HEK293 (cell line): ENCODE measurements around the gene ARFGEF2.

Source experiments
- CTCF ChIA-PET: fragments of 350-600 bp; formaldehyde crosslinking; extraction: SDS; loops from one replicate; lab custom pipeline; 2021; ENCODE audit warnings: antibody characterized with exemption; lab: Yijun Ruan, JAX
- POLR2A ChIA-PET: fragments of 300-600 bp; formaldehyde crosslinking; extraction: SDS; loops from one replicate; lab custom pipeline; 2020; ENCODE audit warnings: antibody characterized with exemption, inconsistent platforms; lab: Yijun Ruan, JAX
- H3K27ac ChIP-seq: fragments of 200-500 bp; sonication (Bioruptor generic); 2 replicates; pipeline ENCODE4 v1.5.1; 2014; ENCODE audit warnings: low read depth, low read length, control low read depth, inconsistent platforms; ENCODE audit errors: extremely low read depth
- H3K36me3 ChIP-seq, 2 experiments: fragments of 200-500 bp in 1 of 2; sonication (Bioruptor generic) in 1 of 2; 1 replicate in 1 of 2; 2 replicates in 1 of 2; pipeline ENCODE4 v1.5.1; 2014 to 2017; ENCODE audit warnings: inconsistent platforms in 2 of 2, low read length in 2 of 2; ENCODE audit not compliant: control insufficient read depth in 2 of 2, insufficient read depth in 1 of 2
- H3K4me1 ChIP-seq: fragments of 200-500 bp; sonication (Bioruptor generic); 2 replicates; pipeline ENCODE4 v1.5.1; 2014; ENCODE audit warnings: mild to moderate bottlenecking, low read length, inconsistent platforms; ENCODE audit not compliant: control insufficient read depth, insufficient read depth
- H3K4me3 ChIP-seq: 2 replicates; pipeline ENCODE4 v1.5.1; 2011; ENCODE audit warnings: low read depth, mild to moderate bottlenecking, control low read depth, low read length, moderate library complexity
- H3K9me3 ChIP-seq: fragments of 200-500 bp; sonication (Bioruptor generic); 2 replicates; pipeline ENCODE4 v1.5.1; 2014; ENCODE audit warnings: low read depth, low read length, inconsistent platforms; ENCODE audit not compliant: control insufficient read depth, insufficient read depth
- ATF2 ChIP-seq: fragments of 450-650 bp; formaldehyde crosslinking; IDR thresholded peaks from 2 replicates; pipeline ENCODE4 v1.5.1; 2016; ENCODE audit warnings: missing biosample characterization, missing genetic modification characterization, low read depth
- OSR2 ChIP-seq: fragments of 450-650 bp; formaldehyde crosslinking; IDR thresholded peaks from 2 replicates; pipeline ENCODE4 v1.5.1; 2016; ENCODE audit warnings: missing biosample characterization, missing genetic modification characterization
- SCRT1 ChIP-seq: fragments of 450-650 bp; formaldehyde crosslinking; IDR thresholded peaks from 2 replicates; pipeline ENCODE4 v1.5.1; 2016; ENCODE audit warnings: missing biosample characterization, missing genetic modification characterization, borderline replicate concordance
- YY2 ChIP-seq: fragments of 450-650 bp; formaldehyde crosslinking; IDR thresholded peaks from 2 replicates; pipeline ENCODE4 v1.5.1; 2016; ENCODE audit warnings: missing biosample characterization, missing genetic modification characterization
- ZNF239 ChIP-seq: fragments of 450-650 bp; formaldehyde crosslinking; IDR thresholded peaks from 2 replicates; pipeline ENCODE4 v1.5.1; 2016; ENCODE audit warnings: missing biosample characterization, missing genetic modification characterization
- ZNF266 ChIP-seq: fragments of 450-650 bp; formaldehyde crosslinking; IDR thresholded peaks from 2 replicates; pipeline ENCODE4 v1.5.1; 2016; ENCODE audit warnings: missing biosample characterization, missing genetic modification characterization, low read depth
- ZNF521 ChIP-seq: fragments of 450-650 bp; formaldehyde crosslinking; IDR thresholded peaks from 2 replicates; pipeline ENCODE4 v1.5.1; 2017; ENCODE audit warnings: missing biosample characterization, mild to moderate bottlenecking, missing genetic modification characterization
- ZNF560 ChIP-seq: fragments of 450-650 bp; formaldehyde crosslinking; IDR thresholded peaks from 2 replicates; pipeline ENCODE4 v1.5.1; 2017; ENCODE audit warnings: missing biosample characterization, missing genetic modification characterization, borderline replicate concordance
- ZNF571 ChIP-seq: fragments of 450-650 bp; formaldehyde crosslinking; IDR thresholded peaks from 2 replicates; pipeline ENCODE4 v1.5.0; 2017; ENCODE audit warnings: missing biosample characterization, missing genetic modification characterization
- ZNF660 ChIP-seq: fragments of 450-650 bp; IDR thresholded peaks from 2 replicates; pipeline ENCODE4 v1.5.1; 2018; ENCODE audit warnings: missing biosample characterization, mild to moderate bottlenecking, missing genetic modification characterization
- ZNF701 ChIP-seq: fragments of 450-650 bp; formaldehyde crosslinking; IDR thresholded peaks from 2 replicates; pipeline ENCODE4 v1.5.1; 2016; ENCODE audit warnings: missing biosample characterization, missing genetic modification characterization
- TF ChIP-seq, protein P1 (sequence below): fragments of 450-650 bp; formaldehyde crosslinking; IDR thresholded peaks from 2 replicates; pipeline ENCODE4 v1.5.1; 2016; ENCODE audit warnings: missing biosample characterization, missing genetic modification characterization
- TF ChIP-seq, protein P2 (sequence below): fragments of 450-650 bp; formaldehyde crosslinking; IDR thresholded peaks from 2 replicates; pipeline ENCODE4; 2016; ENCODE audit warnings: missing biosample characterization, missing genetic modification characterization
- TF ChIP-seq, protein P3 (sequence below): fragments of 450-650 bp; formaldehyde crosslinking; IDR thresholded peaks from 2 replicates; pipeline ENCODE4 v1.5.1; 2017; ENCODE audit warnings: missing biosample characterization, missing genetic modification characterization
- TF ChIP-seq, protein P4 (sequence below): fragments of 450-650 bp; formaldehyde crosslinking; IDR thresholded peaks from 2 replicates; pipeline ENCODE4 v1.5.1; 2016; ENCODE audit warnings: missing biosample characterization, missing genetic modification characterization

Gene ARFGEF2

DNA sequence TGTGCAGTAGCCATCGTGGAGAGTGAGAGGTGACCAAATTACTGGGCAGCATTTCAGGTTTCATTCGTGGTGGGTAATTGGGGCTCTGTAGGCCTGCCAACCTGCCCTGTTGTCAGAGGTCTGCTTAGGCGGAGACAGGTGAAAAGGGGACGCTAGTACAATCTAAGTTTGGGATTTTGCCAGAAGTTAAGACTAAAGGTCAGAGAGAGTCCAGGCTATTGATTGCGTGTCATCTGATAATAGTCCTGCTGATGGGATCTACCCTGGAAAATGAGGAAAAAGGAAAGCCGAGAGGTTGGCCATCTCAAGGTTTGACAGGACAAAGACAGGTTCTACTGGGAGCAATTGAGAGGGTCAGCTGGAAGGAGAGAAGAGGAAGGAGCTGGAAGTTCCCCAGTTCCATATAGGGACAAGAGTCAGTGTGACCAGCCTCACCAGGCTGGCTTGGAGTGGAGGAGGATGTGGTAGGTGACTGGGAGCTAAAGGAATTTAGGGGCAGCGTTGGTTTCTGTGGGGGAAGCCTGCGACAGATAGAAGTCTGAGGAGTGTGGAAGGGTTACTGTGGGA, 10.9 kb downstream of the ARFGEF2 start (continued):
- TF ChIP-seq YY2: no peak
- TF ChIP-seq, protein P1, sequence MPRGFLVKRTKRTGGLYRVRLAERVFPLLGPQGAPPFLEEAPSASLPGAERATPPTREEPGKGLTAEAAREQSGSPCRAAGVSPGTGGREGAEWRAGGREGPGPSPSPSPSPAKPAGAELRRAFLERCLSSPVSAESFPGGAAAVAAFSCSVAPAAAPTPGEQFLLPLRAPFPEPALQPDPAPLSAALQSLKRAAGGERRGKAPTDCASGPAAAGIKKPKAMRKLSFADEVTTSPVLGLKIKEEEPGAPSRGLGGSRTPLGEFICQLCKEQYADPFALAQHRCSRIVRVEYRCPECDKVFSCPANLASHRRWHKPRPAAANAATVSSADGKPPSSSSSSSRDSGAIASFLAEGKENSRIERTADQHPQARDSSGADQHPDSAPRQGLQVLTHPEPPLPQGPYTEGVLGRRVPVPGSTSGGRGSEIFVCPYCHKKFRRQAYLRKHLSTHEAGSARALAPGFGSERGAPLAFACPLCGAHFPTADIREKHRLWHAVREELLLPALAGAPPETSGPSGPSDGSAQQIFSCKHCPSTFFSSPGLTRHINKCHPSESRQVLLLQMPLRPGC (tag by site-specific recombination): no peak
- no peak for TF ChIP-seq ZNF701 (tag by site-specific recombination)

DNA sequence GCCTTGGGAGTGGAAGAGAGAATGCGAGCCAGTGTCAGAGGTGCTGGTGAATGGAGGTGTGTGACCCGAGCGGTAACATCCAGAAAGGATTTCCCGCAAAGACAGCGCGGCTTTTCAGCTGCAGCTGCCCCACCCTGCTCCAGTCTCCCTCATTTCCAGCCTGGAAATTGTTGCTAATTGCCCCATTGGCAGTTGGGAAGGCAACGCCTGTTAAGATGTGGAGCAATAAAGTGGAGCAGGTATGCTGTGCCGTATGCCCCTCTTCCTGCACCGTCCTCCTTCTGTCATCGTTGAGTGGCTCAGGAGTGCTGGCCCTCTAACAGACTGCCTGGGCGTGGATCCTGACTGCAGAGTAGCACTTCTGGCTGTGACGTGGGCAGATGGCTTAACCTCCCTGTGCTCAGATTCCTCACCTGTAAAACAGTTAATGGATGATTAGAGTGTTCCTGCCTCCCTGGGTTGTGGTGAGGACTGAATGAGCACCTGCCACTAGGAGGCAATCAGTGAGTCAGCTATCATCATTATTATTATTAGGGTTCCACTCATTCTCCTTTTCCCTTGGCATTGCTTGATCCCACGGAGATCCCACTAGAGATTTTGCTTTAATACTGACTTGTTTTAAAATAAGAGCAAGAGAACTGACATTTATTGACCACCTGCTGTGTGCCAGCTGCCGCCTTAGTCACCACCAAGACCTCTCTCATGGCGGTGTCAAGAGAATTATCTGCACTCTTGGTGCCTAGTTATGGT, 11.7 kb downstream of the ARFGEF2 start:
- Histone ChIP-seq H3K9me3 (no peaks in the 10 kb centered on the region), H3K36me3 (no peaks in the 10 kb centered on the region), H3K4me3 (no peak overlapping the region), H3K4me1 (no peaks in the 10 kb centered on the region), H3K27ac (no peak overlapping the region)
- CTCF ChIA-PET: interaction anchor here (0.6 to 1.1 kb wide), 2 partner anchors 9 to 122 kb away, joined by 3 to 4 read pairs; no protein-coding TSS in a partner anchor
- no peak for TF ChIP-seq OSR2
- TF ChIP-seq ATF2 (tag by site-specific recombination): no peak
- TF ChIP-seq, protein P2, sequence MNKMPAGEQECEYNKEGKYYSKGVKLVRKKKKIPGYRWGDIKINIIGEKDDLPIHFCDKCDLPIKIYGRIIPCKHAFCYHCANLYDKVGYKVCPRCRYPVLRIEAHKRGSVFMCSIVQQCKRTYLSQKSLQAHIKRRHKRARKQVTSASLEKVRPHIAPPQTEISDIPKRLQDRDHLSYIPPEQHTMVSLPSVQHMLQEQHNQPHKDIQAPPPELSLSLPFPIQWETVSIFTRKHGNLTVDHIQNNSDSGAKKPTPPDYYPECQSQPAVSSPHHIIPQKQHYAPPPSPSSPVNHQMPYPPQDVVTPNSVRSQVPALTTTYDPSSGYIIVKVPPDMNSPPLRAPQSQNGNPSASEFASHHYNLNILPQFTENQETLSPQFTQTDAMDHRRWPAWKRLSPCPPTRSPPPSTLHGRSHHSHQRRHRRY (tag by site-specific recombination): no peak
- TF ChIP-seq ZNF239 (tag by site-specific recombination): no peak
- TF ChIP-seq ZNF571 (tag by site-specific recombination): no peak
- TF ChIP-seq SCRT1 (tag by site-specific recombination): no peak
- TF ChIP-seq ZNF660: no peak
- TF ChIP-seq, protein P3, sequence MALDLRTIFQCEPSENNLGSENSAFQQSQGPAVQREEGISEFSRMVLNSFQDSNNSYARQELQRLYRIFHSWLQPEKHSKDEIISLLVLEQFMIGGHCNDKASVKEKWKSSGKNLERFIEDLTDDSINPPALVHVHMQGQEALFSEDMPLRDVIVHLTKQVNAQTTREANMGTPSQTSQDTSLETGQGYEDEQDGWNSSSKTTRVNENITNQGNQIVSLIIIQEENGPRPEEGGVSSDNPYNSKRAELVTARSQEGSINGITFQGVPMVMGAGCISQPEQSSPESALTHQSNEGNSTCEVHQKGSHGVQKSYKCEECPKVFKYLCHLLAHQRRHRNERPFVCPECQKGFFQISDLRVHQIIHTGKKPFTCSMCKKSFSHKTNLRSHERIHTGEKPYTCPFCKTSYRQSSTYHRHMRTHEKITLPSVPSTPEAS: no peak
- TF ChIP-seq ZNF560 (tag by site-specific recombination): no peak
- TF ChIP-seq ZNF521 (tag by site-specific recombination): no peak
- TF ChIP-seq ZNF266: no peak
- TF ChIP-seq, protein P4, sequence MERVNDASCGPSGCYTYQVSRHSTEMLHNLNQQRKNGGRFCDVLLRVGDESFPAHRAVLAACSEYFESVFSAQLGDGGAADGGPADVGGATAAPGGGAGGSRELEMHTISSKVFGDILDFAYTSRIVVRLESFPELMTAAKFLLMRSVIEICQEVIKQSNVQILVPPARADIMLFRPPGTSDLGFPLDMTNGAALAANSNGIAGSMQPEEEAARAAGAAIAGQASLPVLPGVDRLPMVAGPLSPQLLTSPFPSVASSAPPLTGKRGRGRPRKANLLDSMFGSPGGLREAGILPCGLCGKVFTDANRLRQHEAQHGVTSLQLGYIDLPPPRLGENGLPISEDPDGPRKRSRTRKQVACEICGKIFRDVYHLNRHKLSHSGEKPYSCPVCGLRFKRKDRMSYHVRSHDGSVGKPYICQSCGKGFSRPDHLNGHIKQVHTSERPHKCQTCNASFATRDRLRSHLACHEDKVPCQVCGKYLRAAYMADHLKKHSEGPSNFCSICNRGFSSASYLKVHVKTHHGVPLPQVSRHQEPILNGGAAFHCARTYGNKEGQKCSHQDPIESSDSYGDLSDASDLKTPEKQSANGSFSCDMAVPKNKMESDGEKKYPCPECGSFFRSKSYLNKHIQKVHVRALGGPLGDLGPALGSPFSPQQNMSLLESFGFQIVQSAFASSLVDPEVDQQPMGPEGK (tag by site-specific recombination): no peak
- POLR2A ChIA-PET: no interaction called here
